SW480 (cell line): ENCODE results near the gene BEAN1.
"Not testable (repeated sequence)": the region's sequence is repeated elsewhere in the genome, so short reads cannot be mapped to it uniquely, and the experiment has no call there.

ENCODE experiments used
- DNase-seq: peaks from one replicate; pipeline ENCODE4 v3.0.0-alpha.2; 2016; ENCODE audit warnings: low spot score

BEAN1 gene

GRCh38 chr16:66508914-66509496 lies 81.9 kb downstream of the BEAN1 start:
- no peak for DNase-seq

GRCh38 chr16:66509576-66509975 lies 82.5 kb downstream of the BEAN1 start:
- no peak for DNase-seq

- DNase-seq = no peak
Observed at GRCh38 chr16:66510298-66510697, 83.2 kb downstream of the BEAN1 start.

GRCh38 chr16:66510711-66511601 lies 83.9 kb downstream of the BEAN1 start:
- no peak for DNase-seq

- DNase-seq = no peak
Observed at GRCh38 chr16:66511602-66512271, 84.6 kb downstream of the BEAN1 start.

- no peak for DNase-seq
Observed at GRCh38 chr16:66512272-66513110, 85.4 kb downstream of the BEAN1 start.

- DNase-seq = peak; percentile 75
Observed at GRCh38 chr16:66513111-66513723, 86.1 kb downstream of the BEAN1 start.

- not testable (repeated sequence) for DNase-seq
Observed at GRCh38 chr16:66514391-66514790, 87.3 kb downstream of the BEAN1 start.

GRCh38 chr16:66514980-66515595 lies 88.0 kb downstream of the BEAN1 start:
- not testable (repeated sequence) for DNase-seq

- no peak for DNase-seq
Observed at GRCh38 chr16:66515596-66516508, 88.8 kb downstream of the BEAN1 start.

- no peak for DNase-seq
Observed at GRCh38 chr16:66516509-66516807, 89.4 kb downstream of the BEAN1 start.

- peak; percentile 96 for DNase-seq
Observed at GRCh38 chr16:66516808-66517585, 89.9 kb downstream of the BEAN1 start.

- DNase-seq = no peak
Observed at GRCh38 chr16:66517586-66518263, 90.6 kb downstream of the BEAN1 start.

- DNase-seq = no peak
Observed at GRCh38 chr16:66519482-66520373, 92.6 kb downstream of the BEAN1 start.

GRCh38 chr16:66520406-66521170 lies 93.5 kb downstream of the BEAN1 start:
- DNase-seq = no peak

GRCh38 chr16:66521252-66521713 lies 94.2 kb downstream of the BEAN1 start:
- no peak for DNase-seq
